Caco-2 (cell line): ENCODE measurements around the gene KLF6. TPM values are rescaled to one million over a fixed set of nuclear protein-coding genes. Genes with fewer than 3 reads are reported as not detected.
A peak's percentile ranks its signal among the peaks of the same experiment; 100 is the strongest.

Experiments
- BruUV-seq: library from RNA; stranded (reverse); fragments of 400-500 nt; replicated peaks from 2 replicates; lab custom pipeline; 2021; lab: Mats Ljungman, UMichigan
- CTCF ChIA-PET: fragments of 300-600 bp; sonication (Branson Sonifier 250); formaldehyde crosslinking; loops from one replicate; lab custom pipeline; 2022; ENCODE audit warnings: antibody characterized with exemption; lab: Charles Lee
- POLR2A ChIA-PET: fragments of 300-600 bp; sonication (Branson Sonifier 250); formaldehyde crosslinking; loops from one replicate; lab custom pipeline; 2022; ENCODE audit warnings: antibody characterized with exemption; lab: Charles Lee
- DNase-seq, 2 experiments: peaks; one replicate each; pipeline versions ENCODE4 v3.0.0 to v3.0.0-alpha.2; 2020 to 2022
- H3K27me3 ChIP-seq: replicated peaks from 2 replicates; pipeline ENCODE4 v1.6.0; 2011; ENCODE audit warnings: low read length; ENCODE audit not compliant: control insufficient read depth, insufficient read depth
- H3K36me3 ChIP-seq: 2 replicates; pipeline ENCODE4 v1.5.1; 2011; ENCODE audit warnings: low read length; ENCODE audit not compliant: control insufficient read depth, insufficient read depth
- H3K4me1 ChIP-seq: fragments of 250-450 bp; sonication (Bioruptor Pico); 2 replicates; pipeline ENCODE4 v1.5.1; 2020; ENCODE audit warnings: mild to moderate bottlenecking
- H3K4me3 ChIP-seq: 2 replicates; pipeline ENCODE4 v1.5.1; 2011; ENCODE audit warnings: low read depth, mild to moderate bottlenecking, control low read depth, low read length
- H3K9me3 ChIP-seq: fragments of 250-450 bp; sonication (Bioruptor Pico); 2 replicates; pipeline ENCODE4 v1.5.1; 2020; ENCODE audit warnings: mild to moderate bottlenecking, moderate library complexity
- H3K27ac Mint-ChIP-seq: one replicate; pipeline ENCODE4 v1.8.0; 2022; ENCODE audit warnings: mixed read lengths; ENCODE audit not compliant: unreplicated experiment
- H3K27me3 Mint-ChIP-seq: one replicate; pipeline ENCODE4 v1.8.0; 2022; ENCODE audit warnings: mixed read lengths; ENCODE audit not compliant: insufficient read depth, unreplicated experiment
- H3K36me3 Mint-ChIP-seq: one replicate; pipeline ENCODE4 v1.8.0; 2022; ENCODE audit warnings: mild to moderate bottlenecking, mixed read lengths; ENCODE audit not compliant: insufficient read depth, unreplicated experiment
- H3K4me1 Mint-ChIP-seq: one replicate; pipeline ENCODE4 v1.8.0; 2022; ENCODE audit warnings: low read depth, mixed read lengths; ENCODE audit not compliant: unreplicated experiment
- H3K4me3 Mint-ChIP-seq: one replicate; pipeline ENCODE4 v1.8.0; 2022; ENCODE audit warnings: mild to moderate bottlenecking, moderate library complexity, mixed read lengths; ENCODE audit not compliant: unreplicated experiment
- H3K9me3 Mint-ChIP-seq: one replicate; pipeline ENCODE4 v1.8.0; 2022; ENCODE audit warnings: mixed read lengths; ENCODE audit not compliant: unreplicated experiment
- intact Hi-C: fragments of 100-400 bp; cut with micrococcal nuclease; formaldehyde crosslinking; loops from one replicate; pipeline ENCODE4 v1.10.0; 2022; ENCODE audit not compliant: unreplicated experiment
- total RNA-seq: library from RNA; stranded (reverse); gene quantifications from 2 replicates; pipeline ENCODE4 v1.2.3, GENCODE V29; 2022
- TF ChIP-seq, protein P1 (sequence below), 2 experiments: fragments of 200-600 bp in 1 of 2; IDR thresholded peaks; 1 replicate in 1 of 2; 2 replicates in 1 of 2; pipeline versions ENCODE4 v1.5.1 to v1.8.0; 2011 to 2022; ENCODE audit warnings: antibody characterized with exemption in 1 of 2, control low read depth in 1 of 2, inconsistent platforms in 1 of 2, low read depth in 1 of 2, low read length in 1 of 2, mild to moderate bottlenecking in 1 of 2, moderate library complexity in 1 of 2; ENCODE audit not compliant: insufficient read depth in 1 of 2, severe bottlenecking in 1 of 2, unreplicated experiment in 1 of 2

The KLF6 gene
- total RNA-seq, 1 experiment from 2014 or later: 84.5 TPM

DNA sequence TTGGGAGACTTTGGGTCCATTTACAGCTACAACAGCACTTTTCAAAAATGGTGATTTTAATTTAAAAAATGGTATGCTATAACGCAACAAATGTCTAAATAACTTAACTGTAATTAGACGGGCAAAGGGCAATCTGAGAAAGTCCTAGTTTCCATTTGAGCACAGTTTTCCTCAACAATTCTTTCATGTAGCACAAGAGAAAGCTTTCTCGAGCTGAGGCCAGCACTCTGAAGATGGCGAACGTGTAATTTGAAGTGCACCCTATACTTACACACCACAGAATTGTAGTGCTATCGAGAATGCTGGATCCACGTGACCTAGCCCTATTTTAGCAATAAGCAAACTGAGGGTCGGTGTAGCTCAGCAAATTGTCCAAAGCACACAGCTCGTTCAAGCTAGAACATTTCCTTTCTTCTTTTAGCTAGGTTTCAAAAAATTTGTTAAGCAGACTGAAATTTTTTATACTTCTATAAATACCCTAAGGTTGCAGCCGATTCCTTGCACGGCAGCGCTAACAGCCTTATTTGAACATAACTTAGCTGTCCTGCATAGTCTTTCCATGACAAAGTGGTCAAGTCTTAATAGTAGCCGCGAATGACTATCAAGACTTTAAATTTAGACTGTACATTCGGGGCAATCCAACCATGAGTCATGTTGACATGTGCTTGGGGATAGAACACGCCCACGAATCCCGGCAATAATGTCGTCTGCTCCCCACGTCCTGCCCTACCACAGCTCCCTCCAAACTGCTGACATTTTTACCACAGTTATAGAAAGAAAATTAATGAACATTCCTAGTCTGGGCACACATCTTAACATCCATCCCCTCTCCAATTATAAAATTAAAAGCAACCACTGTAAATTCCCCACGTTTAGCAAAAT, 10.0 kb downstream of the KLF6 start:
- H3K9me3 Mint-ChIP-seq: no peaks in the 10 kb centered on the region
- intact Hi-C loops: loop anchor here (5.0 kb wide), 1 partner anchor 108 kb away; no protein-coding TSS in a partner anchor
- H3K36me3 Mint-ChIP-seq: peaks cover 80% of the 10 kb centered on the region
- no peaks in the 10 kb centered on the region for H3K27me3 ChIP-seq
- no peak for DNase-seq
- ChIA-PET CTCF (interaction anchor here (1.0 to 1.8 kb wide), 3 partner anchors 11 to 77 kb away, joined by 3 to 6 read pairs (median 4); no protein-coding TSS in a partner anchor), POLR2A (interaction anchor here (1.4 to 4.0 kb wide), 3 partner anchors 10 to 13 kb away, joined by 7 to 18 read pairs (median 14); partner anchors contain the start of gene KLF6)
- H3K36me3 ChIP-seq: peaks cover 12% of the 10 kb centered on the region
- H3K4me3 ChIP-seq: no peak overlapping the region
- BruUV-seq: no TSS peak
- TF ChIP-seq, protein P1, sequence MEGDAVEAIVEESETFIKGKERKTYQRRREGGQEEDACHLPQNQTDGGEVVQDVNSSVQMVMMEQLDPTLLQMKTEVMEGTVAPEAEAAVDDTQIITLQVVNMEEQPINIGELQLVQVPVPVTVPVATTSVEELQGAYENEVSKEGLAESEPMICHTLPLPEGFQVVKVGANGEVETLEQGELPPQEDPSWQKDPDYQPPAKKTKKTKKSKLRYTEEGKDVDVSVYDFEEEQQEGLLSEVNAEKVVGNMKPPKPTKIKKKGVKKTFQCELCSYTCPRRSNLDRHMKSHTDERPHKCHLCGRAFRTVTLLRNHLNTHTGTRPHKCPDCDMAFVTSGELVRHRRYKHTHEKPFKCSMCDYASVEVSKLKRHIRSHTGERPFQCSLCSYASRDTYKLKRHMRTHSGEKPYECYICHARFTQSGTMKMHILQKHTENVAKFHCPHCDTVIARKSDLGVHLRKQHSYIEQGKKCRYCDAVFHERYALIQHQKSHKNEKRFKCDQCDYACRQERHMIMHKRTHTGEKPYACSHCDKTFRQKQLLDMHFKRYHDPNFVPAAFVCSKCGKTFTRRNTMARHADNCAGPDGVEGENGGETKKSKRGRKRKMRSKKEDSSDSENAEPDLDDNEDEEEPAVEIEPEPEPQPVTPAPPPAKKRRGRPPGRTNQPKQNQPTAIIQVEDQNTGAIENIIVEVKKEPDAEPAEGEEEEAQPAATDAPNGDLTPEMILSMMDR (IDR thresholded peaks at IDR 0.05; ENCODE audit: insufficient read depth in 1 of 2, low read depth in 1 of 2, low read length in 1 of 2, severe bottlenecking in 1 of 2, unreplicated experiment in 1 of 2): no peak
- peak overlapping the region; percentile 89 for H3K27ac Mint-ChIP-seq
- peak overlapping the region; percentile 43 for H3K4me3 Mint-ChIP-seq
- no peaks in the 10 kb centered on the region for H3K27me3 Mint-ChIP-seq
- peaks cover 44% of the 10 kb centered on the region for H3K4me1 Mint-ChIP-seq
- H3K9me3 ChIP-seq: no peaks in the 10 kb centered on the region
- peaks cover 50% of the 10 kb centered on the region for H3K4me1 ChIP-seq

DNA sequence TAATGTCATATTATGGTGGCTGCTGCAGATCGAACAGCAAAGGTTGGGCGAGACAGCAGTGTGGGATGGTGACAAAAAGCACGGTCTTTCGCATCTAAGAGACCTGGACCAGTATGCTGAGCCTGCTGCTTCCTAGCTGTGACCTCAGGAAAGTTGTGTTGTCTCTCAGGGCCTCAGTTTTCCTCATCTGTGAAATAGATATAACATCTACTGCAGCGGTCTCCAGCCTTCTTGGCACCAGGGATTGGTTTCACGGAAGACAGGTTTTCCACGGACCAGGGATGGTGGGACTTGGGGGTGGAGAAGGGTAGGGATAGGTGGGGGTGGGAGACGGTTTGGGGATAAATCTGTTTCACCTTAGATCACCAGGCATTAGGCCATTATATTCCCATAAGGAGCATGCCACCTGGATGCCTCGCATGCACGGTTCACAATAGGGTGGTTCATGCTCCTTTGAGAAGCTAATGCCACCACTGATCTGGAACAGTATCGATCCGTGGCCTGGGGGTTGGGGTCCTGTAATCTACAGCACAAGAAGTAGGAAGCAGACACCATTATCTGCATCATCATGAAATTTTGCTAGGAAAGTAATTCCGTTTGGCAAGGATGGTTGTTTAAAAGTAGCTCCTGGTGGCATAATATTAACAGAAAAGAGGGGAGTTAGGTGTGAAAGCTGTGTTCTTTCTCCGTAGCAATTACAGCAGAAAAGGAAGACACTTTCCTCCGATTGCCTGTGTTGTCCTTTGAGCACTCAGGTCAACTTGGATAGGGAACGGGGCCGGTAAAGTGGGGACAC, 10.8 kb downstream of the KLF6 start:
- peaks cover 5% of the 10 kb centered on the region for H3K36me3 ChIP-seq
- Mint-ChIP-seq H3K36me3 (peaks cover 72% of the 10 kb centered on the region), H3K4me3 (no peak overlapping the region), H3K27me3 (no peaks in the 10 kb centered on the region), H3K9me3 (no peaks in the 10 kb centered on the region), H3K27ac (peak overlapping the region; percentile 89), H3K4me1 (peaks cover 43% of the 10 kb centered on the region)
- H3K9me3 ChIP-seq: no peaks in the 10 kb centered on the region
- no peak overlapping the region for H3K4me3 ChIP-seq
- no TSS peak for BruUV-seq
- intact Hi-C loops: no loop called here
- no peaks in the 10 kb centered on the region for H3K27me3 ChIP-seq
- DNase-seq: no peak
- TF ChIP-seq, protein P1 (IDR thresholded peaks at IDR 0.05; ENCODE audit: insufficient read depth in 1 of 2, low read depth in 1 of 2, low read length in 1 of 2, severe bottlenecking in 1 of 2, unreplicated experiment in 1 of 2): no peak
- ChIA-PET CTCF (interaction anchor here (1.0 to 1.8 kb wide), 2 partner anchors 13 to 78 kb away, joined by 4 to 6 read pairs; no protein-coding TSS in a partner anchor), POLR2A (interaction anchor here (1.4 to 4.0 kb wide), 2 partner anchors 11 to 13 kb away, joined by 7 to 18 read pairs; partner anchors contain the start of gene KLF6)
- peaks cover 41% of the 10 kb centered on the region for H3K4me1 ChIP-seq
